Cardiac fibroblast (primary cell): ENCODE measurements around the gene SIM2.

Source experiments
- DNase-seq, 2 donors: peaks; one replicate each; pipeline versions ENCODE4 v3.0.0 to v3.0.0-alpha.2; 2010; ENCODE audit warnings: low read depth in 2 of 2
- H3K4me3 ChIP-seq, 2 donors: replicated peaks in 1 of 2; 1 replicate in 1 of 2; 2 replicates in 1 of 2; pipeline ENCODE4 v1.5.1; 2011; ENCODE audit warnings: low read depth in 2 of 2, low read length in 2 of 2, mild to moderate bottlenecking in 2 of 2, moderate library complexity in 1 of 2
- TF ChIP-seq, protein P1 (sequence below): IDR thresholded peaks from one replicate; pipeline ENCODE4 v1.5.1; 2011; ENCODE audit warnings: low read depth, mild to moderate bottlenecking, low read length, inconsistent platforms

Gene SIM2

DNA sequence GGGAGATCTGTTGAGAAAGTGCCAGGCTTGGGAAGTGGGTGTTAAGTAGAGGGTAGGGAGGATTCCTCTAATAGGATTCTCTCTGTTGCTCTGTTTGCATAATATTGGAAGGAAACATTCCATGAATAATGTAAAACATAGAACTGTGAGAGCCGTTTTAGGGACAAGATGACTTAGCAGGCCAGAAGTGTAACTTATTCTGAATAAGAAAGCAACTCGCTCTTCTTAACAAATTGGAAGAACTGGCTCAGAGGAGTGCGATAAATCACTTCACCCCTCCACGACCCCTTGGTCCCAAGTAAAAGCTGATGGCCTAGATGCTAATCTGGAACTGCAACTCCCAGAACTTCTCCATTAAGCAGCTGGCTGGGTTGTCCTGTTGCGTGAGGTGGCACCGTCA lies 19.1 kb downstream of the SIM2 start:
- DNase-seq: no peak
- TF ChIP-seq, protein P1, sequence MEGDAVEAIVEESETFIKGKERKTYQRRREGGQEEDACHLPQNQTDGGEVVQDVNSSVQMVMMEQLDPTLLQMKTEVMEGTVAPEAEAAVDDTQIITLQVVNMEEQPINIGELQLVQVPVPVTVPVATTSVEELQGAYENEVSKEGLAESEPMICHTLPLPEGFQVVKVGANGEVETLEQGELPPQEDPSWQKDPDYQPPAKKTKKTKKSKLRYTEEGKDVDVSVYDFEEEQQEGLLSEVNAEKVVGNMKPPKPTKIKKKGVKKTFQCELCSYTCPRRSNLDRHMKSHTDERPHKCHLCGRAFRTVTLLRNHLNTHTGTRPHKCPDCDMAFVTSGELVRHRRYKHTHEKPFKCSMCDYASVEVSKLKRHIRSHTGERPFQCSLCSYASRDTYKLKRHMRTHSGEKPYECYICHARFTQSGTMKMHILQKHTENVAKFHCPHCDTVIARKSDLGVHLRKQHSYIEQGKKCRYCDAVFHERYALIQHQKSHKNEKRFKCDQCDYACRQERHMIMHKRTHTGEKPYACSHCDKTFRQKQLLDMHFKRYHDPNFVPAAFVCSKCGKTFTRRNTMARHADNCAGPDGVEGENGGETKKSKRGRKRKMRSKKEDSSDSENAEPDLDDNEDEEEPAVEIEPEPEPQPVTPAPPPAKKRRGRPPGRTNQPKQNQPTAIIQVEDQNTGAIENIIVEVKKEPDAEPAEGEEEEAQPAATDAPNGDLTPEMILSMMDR: no peak
- H3K4me3 ChIP-seq: no peak overlapping the region

DNA sequence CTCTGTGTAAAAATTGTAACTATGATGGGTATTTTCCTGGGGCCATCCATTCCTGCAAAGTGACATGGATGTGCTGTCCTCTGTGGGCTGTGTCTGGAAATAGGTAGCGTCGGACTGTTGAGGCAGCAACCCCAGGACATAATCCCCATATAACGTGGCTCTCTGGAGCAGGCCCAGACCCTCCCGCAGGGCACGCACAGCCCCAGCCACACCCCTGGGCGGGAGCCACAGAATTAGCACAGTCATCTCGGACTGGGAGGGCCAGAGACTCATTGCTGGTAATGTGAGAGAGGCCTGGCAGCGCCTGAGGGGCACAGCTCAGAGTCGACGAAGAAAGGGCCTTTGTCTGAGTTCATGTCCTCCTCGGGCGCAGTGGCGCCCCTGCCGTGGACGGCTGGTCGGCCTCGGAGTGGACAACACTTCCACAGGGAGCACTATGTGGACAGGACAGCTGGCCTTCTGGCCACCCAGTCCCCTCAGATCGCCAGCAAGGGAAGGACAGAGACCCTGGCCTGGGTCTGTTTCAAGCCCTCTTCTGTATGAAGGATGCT lies 20.1 kb downstream of the SIM2 start:
- no peak for DNase-seq
- TF ChIP-seq, protein P1: no peak
- no peak overlapping the region for H3K4me3 ChIP-seq

DNA sequence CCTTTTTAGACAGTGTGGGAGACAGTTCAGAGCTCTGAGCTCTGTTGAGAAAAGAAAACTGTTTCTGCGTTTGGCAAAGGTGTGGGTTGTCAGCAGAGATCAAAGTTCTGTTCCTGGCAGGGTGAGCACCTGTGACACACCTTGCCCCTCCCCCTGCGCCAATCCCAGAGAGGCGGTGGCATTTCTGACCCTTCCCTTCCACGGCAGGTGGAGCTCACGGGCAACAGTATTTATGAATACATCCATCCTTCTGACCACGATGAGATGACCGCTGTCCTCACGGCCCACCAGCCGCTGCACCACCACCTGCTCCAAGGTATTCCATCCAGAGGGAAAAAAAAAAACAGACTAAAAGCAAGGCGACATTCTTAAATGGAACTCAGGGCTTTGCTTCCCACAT lies 20.7 kb downstream of the SIM2 start:
- H3K4me3 ChIP-seq: no peak overlapping the region
- TF ChIP-seq, protein P1: no peak
- DNase-seq: no peak

DNA sequence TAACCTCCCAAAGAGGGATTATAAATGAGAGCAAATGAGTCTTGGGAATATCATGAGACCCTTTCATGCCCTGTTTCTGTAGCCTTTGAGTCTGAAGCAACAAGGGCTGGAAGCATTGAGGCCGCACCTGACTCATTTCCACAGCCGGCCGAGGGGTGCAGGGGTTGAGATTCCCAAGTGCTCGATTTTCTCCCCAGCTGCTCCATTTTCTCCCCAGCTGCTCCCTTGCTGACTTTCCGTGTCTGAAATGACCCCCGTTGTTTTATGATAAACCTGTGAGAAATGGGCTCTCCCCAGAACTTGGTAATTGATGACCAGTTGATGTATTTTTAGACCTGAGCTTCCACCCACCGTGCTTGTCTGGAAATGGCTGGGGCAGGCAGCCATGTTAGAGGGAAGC lies 22.9 kb downstream of the SIM2 start:
- TF ChIP-seq, protein P1: no peak
- no peak for DNase-seq
- no peak overlapping the region for H3K4me3 ChIP-seq

DNA sequence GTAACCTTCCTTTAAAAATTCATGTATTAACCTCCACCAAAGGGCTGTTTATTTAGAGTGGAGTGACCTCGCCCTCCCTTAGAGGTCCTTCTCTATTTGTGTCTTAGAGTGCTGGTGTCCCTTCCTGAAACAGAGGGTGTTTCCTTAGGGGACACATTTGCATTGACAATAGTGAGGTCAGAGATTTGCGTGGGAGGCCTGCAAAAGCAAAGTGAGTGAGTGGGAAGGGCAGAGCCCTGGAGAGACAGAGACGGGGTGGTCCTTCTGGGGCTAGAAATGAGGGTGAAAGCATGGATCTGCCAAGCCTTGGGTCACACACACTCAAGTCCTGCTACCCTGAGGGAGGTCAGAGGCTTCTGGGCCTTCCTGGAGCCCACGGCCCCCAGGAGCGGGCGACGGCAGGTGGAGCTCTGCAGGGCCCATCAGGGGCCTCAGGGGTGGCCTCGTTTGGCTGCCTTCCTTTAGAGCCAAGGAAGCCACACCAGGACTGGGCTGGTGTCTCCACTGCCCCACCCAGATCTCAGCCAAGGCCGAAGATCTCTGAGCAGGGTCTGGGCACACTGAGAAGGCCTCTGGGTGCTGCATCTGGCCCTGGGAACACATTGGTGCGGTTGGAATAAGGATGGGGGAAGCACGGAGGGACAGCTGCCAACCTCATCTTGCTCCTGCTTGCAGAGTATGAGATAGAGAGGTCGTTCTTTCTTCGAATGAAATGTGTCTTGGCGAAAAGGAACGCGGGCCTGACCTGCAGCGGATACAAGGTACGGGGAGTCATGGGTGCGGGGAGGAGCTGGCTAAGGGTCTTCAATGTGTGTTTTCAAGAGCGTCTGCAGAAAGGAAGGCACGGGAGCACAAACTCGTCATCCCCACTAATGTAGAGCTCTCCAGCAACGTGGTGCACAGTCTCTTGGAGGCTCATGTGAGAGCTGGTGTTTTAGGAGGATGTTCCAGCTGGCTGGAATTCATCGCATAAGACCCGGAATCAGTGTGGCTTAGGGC lies 23.8 kb downstream of the SIM2 start:
- TF ChIP-seq, protein P1: no peak
- no peak for DNase-seq
- H3K4me3 ChIP-seq: no peak overlapping the region

DNA sequence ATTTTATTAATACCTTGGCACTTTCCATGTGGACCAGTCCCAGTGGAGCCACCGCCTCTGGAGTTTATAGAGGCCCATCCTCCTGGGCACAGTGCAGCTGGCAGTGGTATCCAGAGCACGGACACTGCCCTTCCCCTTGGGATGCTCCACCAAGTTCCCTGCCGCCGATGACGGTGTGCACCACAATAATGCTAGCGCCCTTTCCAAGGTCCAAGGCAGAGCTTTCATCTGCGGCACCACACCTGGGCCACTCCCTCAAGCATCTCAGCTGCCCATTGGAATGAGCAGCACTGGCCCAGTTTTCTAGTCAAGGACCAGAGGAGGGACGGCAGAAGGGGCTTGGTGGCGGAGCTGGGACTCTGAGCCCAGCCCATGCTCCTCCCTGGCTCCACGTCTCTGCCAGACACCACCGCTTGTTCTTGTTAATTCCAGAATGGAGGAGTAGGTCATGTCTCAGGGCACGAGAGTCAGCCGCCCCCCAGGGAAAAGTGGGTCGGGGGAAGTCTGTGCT lies 24.5 kb downstream of the SIM2 start:
- TF ChIP-seq, protein P1: no peak
- no peak overlapping the region for H3K4me3 ChIP-seq
- DNase-seq: no peak
